Fibroblast of peridontal ligament (primary cell): ENCODE results near the gene RELL2.

Experiments
- DNase-seq: peaks from one replicate; pipeline ENCODE4 v3.0.0-alpha.2; 2010; ENCODE audit errors: extremely low read depth

The RELL2 gene

DNA sequence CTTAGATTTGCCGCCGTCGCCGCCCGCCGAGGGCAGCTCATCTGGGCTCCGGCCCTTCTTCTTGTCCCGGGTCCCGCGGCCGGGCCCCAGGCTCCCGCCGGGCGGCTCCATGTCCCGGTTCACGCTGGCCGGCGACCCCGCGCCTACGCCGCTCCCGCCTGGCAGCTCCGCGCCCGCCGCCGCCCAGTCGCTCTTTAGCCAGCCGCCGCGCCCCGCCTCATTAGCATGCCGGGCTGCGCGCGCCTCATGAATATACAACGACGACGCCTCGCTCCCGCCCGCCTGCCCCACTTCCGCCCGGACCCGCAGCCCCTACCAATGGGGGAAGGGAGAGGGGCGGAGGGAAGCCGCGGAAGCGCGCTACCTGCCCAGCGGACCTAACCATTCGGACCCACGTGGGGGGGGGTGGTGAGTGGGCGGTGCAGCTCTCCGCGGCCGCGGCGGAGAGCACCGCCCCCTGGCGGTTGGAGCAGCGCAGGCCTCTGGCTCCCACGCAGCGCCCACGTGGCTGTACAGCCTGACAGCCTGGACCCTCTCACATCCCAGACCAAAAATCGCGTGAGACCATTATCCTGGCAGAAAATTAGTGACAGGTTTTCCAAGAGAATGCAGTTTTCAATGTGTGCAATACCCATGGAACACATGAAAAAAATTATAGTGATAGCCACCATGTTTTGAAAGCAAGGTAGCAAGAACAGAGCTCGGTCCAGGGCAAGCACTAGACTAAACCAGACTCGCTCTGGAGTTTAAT, 17.8 kb upstream of the RELL2 start, which contains the start of gene DIAPH1:
DIAPH1 (minus strand) TSS at position 197 of the 751 bp plus-strand sequence; CDS start at position 111, 86 bp downstream.
- DNase-seq: peak; percentile 85

DNA sequence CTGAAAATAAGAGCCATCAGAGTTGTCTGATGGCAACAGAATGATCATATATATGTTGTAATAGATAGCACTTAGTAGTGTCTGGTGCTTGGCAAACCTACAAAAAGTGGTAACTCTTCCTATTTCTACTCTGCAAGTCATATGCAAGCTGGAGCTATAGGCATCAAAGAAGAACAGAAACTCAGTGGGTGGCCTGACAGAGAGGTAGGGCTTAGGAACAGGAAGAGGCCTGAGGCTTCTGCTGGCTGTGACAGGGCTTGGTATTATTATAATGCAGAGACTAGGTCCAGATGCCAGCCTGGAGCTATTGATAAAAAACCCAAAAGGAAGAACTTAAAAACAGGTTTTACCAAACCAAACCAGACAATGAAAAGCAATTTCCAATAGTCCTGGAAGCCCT, 13.6 kb upstream of the RELL2 start:
- DNase-seq: no peak

GRCh38 chr5:141623611-141624010, 13.2 kb upstream of the RELL2 start:
- peak; percentile 31 for DNase-seq

DNA sequence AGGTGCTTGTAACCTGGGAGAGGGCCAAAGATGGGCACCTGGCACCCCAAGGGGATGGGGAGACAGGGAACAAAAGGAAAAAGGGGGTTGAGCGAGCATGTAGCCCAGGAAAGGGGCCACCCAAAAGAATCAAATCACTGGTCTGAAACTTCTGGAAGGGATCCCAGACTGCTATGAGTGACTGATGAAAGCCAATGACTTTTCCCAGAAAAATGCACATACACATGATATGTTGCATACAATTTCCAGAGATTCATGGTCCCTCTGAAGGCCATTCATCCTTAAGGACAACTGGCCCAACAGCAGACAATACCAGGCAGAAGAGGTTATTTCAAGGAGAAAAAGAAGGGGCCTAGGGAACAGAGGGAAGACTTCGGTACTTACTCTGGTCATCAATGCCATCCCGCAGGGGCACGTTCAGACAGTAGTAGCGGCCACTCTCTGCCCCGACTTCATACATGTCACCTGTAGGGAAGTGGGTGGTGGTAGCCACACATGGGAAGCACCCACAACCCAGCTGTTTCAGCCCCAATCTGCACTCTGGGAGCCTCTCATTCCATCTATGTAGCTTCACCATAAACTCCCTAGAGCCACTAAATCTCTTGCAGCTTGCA, 8.5 kb upstream of the RELL2 start:
- peak; percentile 56 for DNase-seq

GRCh38 chr5:141630570-141631140, 6.1 kb upstream of the RELL2 start:
- no peak for DNase-seq

GRCh38 chr5:141632650-141633049, 4.1 kb upstream of the RELL2 start:
- DNase-seq: no peak

GRCh38 chr5:141633871-141634561, 2.8 kb upstream of the RELL2 start:
- no peak for DNase-seq

GRCh38 chr5:141634720-141635119, 2.1 kb upstream of the RELL2 start:
- no peak for DNase-seq

- no peak for DNase-seq
Observed at GRCh38 chr5:141635646-141636045, 1.2 kb upstream of the RELL2 start.

DNA sequence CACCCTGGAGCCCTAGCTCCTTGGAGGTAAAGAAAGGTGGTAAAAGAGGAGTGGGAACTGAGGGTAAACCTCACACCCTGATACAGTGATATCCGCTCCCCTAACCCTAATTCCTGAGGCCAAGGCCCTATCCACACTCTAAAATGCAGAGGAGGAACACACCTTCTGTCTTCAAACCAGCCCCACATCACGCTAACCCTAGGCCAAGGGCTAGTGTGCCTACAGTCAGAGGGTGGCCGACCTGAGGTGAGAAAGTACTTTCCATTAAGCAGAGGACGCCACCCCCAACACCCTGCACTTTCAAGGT, 738 bp upstream of the RELL2 start:
- no peak for DNase-seq

DNA sequence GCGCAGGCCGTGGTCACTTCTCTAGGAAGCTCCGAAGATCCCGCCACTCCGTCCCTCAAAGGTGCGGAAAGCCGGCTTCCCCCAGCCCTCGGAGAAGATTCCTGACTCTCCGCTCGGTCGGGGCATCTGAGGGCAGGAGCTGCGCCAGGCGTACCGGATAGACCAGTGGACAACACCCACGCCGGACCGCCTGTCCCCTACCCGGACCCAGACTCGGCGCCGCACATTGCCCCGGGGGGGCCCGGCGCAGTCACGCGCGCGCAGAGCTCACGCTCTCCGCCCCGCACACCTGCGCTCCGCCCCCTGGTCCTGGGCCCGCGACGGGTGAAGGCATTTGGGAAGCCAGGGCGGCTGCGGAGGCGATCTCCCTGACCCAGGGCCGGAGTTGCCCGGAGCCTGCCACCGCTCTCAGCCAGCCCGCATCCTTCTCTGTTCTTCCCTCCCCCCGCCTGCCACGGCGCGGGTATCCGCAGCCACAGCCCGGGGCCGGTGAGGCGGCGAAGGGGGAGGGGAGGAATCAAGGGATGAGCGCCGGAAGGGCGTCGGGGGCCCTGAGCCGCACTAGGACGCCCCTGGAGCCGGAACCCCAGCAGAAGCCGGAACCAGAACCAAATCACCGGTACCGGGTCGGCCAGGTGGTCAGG, 448 bp downstream of the RELL2 start:
- no peak for DNase-seq

DNA sequence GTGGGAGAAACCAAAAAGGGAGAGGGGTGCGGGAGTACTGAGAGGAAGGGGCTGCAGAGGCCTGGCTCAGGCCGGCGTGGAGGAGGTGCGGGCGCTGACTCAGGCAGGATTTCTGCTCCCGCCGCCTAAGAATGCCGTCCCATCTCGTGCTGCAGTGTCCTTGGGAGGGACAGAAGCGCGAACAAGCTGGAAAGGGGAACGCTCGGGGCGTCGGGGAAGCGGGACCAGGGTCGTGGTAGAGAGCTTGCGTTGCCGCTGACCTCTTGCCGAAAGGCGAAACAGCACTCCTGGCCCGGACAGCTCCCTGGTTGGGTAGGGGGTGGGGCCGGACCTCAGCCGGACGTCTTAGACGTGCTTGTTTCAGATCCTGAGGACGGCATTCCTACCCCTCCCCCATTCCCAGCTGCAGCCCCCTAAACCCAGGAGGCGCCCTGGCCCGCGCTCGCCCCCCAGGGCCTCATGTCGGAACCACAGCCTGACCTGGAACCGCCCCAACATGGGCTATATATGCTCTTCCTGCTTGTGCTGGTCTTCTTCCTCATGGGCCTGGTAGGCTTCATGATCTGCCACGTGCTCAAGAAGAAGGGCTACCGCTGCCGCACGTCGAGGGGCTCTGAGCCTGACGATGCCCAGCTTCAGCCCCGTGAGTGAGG, 1.1 kb downstream of the RELL2 start:
- DNase-seq: peak; percentile 36

DNA sequence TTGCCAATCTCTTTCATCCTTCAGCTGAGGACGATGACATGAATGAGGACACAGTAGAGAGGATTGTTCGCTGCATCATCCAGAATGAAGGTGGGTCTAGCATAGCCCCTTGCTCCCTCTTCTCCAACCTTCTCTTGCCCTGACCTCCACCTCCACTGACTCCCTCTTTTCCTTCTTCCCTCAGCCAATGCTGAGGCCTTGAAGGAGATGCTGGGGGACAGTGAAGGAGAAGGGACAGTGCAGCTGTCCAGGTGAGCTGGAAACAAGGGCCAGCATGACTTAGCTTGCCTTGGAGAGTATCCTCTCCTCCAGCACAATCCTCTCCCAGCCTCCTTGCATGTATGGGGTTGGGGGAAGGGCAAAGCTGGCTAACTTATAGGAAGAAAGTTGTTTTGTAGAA, 2.0 kb downstream of the RELL2 start:
- no peak for DNase-seq

DNA sequence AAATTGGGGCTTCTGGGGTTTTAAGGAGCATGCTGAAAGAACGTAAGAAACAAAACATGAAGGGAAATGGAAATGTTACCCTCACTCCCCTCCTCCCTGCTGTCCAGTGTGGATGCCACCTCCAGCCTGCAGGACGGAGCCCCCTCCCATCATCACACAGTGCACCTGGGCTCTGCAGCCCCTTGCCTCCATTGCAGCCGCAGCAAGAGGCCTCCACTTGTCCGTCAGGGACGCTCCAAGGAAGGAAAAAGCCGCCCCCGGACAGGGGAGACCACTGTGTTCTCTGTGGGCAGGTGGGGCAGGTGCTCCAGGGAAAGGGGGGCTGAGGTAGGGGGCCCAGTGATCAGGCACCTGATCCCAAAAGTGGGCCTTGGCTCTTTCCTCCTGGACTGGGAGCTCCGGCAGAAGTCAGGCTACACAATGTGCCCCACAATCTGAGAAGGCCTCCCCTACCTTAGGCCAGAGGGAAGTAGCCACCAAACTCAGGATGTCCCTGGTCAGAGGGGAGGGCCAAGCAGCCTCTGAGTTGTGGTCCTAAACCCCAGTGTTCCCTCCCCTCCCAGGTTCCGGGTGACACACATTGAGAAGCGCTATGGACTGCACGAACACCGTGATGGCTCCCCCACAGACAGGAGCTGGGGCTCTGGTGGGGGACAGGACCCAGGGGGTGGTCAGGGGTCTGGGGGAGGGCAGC, 2.7 kb downstream of the RELL2 start:
- DNase-seq: no peak

DNA sequence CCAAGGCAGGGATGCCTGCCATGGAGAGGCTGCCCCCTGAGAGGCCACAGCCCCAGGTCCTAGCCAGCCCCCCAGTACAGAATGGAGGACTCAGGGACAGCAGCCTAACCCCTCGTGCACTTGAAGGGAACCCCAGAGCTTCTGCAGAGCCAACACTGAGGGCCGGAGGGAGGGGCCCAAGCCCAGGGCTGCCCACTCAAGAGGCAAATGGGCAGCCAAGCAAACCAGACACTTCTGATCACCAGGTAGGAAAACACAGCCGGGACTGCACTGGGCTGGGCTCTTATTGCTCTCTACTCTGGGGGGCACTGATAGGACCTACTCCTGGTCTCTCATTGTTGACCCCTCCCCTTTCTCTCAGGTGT, 3.2 kb downstream of the RELL2 start:
- DNase-seq: no peak

DNA sequence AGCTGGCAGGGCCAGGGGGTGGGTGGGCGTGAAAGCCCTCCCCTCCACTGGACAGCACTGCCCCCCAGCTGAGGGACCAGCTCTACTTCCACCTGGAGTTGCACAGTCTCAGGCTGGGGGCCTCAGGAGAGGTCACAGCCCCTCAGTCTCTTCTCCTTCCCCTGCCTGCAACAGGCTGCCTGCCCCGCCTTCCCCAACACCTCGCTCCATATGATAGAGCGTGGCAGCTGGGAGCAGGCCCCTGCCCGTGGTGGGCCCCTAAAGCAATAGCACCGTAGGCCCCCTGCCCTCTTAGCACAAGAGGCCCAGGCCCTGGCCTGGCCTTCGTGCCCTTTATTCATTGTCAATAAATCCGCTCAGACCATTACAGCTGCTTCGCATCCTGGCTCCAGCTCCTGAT, 3.9 kb downstream of the RELL2 start:
- DNase-seq: no peak

DNA sequence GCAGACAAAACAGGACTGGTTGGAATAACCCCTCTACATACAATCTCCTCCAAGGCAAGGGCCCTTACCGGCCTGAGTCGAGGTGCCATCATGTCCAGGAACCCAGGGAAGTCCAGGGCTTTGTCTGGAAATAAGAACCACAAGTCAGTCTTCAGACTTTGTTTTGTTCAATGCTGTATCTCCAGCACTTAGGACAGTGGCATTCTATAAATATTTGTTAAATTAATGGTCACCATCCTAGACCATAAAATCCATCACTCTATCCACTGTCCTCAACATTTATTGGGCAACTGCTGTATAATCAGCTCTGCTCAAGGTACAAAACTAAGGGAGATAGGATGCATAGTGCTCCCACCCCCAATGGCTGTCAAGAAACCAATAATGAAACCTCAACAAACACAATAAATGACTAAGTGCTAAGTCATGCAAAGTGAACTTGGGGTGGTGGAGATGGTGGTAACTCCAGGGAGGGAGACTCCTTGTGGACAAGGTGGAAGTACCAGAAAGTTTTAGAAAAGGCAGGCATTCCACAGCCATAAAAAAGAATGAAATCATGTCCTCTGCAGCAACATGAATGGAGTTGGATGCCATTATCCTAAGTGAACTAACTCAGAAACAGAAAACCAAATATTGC, 5.0 kb downstream of the RELL2 start:
- peak; percentile 47 for DNase-seq

DNA sequence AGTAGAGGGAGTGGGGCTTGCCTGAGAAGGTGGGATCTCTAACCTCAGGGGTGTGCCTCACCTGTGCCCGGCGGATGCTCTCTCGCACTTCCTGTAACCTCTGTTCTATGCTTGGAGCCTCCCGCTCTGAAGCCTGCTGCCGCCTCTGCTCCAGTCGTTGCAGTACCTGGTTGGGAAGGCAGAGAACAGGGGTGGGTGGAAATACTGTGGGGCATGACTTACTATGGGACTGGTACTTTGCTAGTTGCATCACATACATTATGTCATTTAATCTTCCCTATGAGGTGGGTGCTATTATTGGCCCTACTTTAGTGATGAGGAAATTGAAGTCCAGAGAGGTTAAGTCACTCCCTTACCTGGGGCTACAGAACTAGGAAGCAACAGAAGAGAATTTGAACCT, 9.2 kb downstream of the RELL2 start:
- no peak for DNase-seq

DNA sequence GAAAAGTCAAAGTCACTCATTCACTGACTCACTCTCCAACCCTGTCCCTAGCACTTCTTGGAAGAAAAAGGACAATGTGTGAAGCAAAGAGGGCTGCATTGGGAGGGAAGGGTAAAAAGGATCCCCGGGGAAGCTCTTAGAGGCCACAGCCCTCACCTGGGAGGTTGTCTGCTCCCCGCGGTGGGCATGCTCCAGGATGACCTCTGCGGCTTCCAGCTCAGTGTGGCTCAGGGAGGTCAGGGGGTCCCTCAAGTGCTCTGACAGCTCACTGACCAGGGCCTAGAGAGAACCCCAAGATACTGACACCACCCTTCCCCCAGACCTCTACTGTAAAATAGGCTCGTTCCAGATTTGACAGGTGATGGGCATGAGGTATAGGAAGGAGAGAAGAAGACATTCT, 10.4 kb downstream of the RELL2 start:
- DNase-seq: no peak

DNA sequence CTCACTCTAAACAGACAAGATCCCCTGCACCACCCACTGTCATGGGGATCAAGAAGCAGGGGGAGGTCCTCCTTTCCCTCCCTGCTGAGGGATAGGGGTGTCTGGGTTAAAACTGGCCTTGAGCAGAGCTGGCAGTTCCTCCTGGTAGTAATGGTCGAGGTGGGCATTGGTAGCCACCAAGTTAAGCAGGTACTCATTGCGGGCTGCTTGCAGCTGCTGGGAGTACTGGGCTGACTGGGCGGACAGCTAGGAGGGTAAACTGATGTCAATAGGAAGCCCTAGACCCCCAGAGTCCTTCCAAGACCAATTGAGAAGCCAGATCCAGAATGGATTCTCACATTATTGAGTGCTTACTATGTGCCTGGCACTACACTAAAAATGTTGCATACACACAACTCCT, 11.1 kb downstream of the RELL2 start:
- no peak for DNase-seq
